Thyroid gland (tissue), 4 donors: ENCODE data around the gene SDHB.

ENCODE experiments used
- CTCF ChIP-seq, 6 experiments: fragments of 200-600 bp in 3 of 6; fragments of 450-650 bp in 3 of 6; sonication (generic) in 3 of 6; IDR thresholded peaks; one replicate each; pipeline ENCODE4 v1.5.1; 2016 to 2019; ENCODE audit warnings: antibody characterized with exemption in 6 of 6, mild to moderate bottlenecking in 2 of 6, inconsistent platforms in 1 of 6, moderate library complexity in 1 of 6
- POLR2A ChIP-seq, 2 donors: fragments of 450-650 bp; IDR thresholded peaks; one replicate each; pipeline ENCODE4 v1.6.1; 2017; ENCODE audit warnings: antibody characterized with exemption in 2 of 2, mild to moderate bottlenecking in 2 of 2, moderate library complexity in 1 of 2

GRCh38 chr1:17043676-17044075, 10.2 kb downstream of the SDHB start:
- no peak for TF ChIP-seq CTCF (IDR thresholded peaks at IDR 0.05)
- TF ChIP-seq POLR2A (IDR thresholded peaks at IDR 0.05) = no peak
